Hippocampal formation (tissue), 2 donors: ENCODE results near the gene ADGRA1.
"Not testable (repeated sequence)": the region's sequence is repeated elsewhere in the genome, so short reads cannot be mapped to it uniquely, and the experiment has no call there.

Source experiments
- DNase-seq, 2 donors: peaks; one replicate each; lab custom pipeline; 2025; lab: John Stamatoyannopoulos, UW

Gene ADGRA1

DNA sequence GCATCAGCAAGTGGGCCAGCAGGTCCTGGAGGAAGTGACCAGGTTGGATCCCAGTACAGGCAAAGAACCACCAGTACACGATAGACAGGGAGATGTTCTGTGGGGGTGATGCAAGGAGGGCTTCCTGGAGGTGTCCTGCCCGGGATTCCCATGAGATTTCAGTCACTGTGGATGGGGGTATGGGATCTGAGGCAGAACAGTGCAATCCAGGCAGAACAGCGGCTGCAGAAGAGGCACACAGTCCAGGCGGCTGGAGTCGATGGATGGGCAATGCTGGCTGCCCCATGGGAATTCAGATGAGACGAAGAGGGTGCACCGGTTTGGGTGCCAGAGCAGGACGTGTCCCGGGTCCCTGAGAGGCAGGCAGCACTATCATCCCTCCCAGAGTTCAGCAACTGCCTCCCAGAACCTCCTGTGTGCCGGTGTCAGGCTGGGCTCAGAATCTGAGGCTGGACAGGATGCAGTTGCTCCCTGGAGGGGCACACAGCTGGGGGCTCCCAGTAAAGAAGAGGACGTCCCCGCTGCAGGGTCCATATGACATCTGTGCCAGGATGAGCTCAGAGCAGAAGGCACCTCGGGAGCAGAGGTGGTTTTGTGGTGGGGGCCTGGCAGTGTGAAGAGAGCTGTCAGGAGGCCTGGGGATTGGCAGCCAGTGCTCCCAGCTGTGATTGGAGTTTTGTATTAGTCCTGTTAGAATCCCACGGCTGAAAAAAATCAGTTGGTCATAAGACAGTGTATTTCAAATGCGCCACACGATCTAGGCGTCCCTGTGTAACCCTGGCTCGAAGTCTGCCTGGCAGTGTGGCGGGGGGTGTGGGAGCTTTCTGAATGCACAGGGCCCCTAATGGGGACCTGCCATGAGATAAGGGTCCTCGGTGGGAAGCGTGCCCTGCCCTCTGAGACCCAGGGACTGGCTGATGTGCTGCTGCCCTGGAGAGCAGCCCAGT, 75.5 kb downstream of the ADGRA1 start:
- DNase-seq = peak in 1 of 2 donors; percentile 28

DNA sequence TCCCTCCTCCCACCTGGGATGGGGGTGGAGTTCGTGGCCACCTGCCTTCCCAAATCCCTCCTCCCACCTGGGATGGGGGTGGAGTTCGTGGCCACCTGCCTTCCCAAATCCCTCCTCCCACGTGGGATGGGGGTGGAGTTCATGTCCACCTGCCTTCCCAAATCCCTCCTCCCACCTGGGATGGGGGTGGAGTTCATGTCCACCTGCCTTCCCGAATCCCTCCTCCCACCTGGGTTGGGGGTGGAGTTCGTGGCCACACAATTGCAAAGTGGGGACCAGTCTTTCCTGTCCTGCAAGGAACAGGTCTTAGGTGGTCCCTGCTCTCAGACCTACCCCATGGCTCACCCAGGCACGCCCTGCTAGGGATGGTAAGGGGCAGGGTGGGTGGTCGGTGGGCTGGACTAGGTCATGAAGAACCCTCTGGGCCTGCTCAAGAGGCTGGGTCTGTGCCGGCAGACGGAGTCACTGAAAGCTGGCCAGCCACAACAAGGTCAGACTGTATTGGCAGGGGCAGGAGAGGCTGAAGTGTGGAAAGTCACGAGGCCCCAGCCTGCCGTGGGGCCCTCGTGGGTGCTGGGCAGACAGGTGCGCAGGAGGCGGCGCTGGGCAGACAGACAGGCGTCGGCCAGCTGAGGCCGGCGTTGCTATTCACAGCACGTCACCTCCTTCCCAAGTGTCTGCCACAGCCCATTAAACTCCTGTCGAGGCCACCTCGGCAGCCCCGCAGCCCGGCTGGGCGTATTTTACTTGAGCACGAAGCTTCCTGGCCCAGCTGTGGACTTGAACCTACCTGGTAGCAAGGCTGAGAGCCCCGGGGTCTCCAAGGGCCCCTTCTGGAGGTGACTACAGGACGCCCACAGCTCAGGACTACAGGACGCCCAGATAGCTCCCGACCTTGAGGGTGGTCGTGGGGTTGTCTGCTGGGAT, 76.4 kb downstream of the ADGRA1 start:
- DNase-seq = no peak

DNA sequence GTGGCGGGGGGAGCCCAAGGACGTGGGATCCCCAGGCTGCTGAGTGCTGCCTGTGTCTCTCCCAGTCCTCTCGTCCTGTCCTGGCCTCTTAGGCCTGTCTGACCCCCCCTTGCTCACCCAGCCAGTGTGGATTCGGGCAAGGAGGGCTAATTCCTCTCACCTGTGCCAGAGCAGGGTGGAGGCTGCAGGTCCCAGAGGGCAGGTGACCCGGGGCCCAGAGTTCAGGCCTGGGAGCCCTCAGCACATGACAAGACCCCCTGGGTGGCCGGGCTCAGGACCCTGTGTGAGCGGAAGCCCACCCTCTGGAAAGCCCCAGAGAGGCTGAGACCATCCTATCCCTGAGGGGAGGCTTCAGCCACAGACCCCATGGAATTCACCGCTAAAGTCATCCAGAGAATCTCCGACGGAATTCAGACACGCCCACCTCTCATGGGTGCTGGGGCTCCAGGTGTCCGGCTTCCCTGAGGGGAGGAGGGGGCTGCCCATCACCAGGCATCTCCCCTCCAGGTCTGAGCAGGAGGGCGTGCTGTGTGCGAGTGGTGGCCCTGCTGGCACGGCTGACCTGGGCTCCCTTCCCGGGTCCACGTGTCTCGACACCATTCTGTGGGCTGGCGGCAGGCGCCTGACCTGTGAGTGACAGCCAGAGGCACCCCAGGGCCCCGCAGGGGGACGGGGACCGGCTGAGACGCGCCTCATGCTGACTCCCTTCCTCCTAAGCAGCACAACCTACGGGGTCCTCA, 77.3 kb downstream of the ADGRA1 start:
- DNase-seq = no peak

DNA sequence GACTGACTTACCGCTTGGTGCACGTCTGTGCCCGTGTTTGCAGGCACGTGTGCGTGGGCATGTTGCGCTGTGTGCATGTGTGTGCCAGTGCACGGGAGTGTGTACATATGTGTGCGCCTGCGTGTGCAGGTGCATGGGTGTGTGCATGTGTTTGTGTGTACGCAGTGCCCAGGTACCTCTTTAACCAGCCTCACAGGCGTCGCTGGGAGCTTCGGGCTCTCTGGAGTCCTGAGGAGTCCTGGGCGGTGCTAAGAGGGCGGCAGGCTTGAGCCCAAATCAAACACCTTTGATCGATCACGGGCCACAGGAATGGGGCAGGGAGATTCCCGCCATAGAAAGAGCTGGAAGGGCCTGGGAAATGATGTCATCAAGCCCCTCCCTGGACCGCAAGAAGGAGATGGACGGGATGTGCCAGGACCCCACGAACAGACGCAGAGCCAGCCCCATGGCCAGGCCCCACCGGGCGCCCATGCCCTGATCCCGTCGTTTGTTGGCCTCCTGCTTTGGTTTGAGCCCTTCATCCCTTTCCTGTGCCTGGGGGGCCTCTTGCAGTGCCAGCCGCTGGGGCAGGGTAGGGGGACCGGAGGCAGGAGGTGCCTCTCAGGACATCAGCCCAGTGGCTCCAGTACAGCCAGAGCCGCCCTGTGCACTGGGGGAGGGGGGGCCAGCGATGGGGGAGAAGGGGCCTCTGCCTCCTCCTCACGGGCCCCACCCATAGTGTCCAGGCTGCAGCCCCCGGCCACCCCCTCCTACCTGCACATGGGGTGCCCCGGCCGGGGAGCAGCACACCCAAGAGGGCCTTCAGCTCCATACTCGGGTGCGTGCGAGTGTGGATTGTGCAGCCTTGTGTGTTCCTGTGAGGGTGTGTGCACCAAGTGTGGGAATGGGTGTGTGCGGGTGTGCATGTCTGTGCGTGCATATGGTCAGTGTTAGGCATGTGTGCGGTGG, 78.1 kb downstream of the ADGRA1 start:
- no peak for DNase-seq

DNA sequence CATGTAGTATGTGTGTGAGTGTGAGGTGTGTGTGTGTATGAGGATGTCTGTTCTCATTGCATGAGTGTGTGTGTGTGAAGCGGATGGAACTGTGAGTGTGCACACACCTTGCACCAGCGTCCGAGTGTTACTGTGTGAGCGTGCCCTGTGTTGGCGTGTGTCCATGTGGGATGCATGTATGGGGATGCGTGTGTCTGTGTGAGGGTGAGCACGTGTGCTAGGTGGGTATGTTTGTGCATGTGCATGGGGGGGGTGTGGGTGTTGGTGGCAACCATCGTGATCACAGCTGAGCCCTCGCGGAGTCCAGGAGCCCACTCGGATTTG, 78.7 kb downstream of the ADGRA1 start:
- no peak for DNase-seq

DNA sequence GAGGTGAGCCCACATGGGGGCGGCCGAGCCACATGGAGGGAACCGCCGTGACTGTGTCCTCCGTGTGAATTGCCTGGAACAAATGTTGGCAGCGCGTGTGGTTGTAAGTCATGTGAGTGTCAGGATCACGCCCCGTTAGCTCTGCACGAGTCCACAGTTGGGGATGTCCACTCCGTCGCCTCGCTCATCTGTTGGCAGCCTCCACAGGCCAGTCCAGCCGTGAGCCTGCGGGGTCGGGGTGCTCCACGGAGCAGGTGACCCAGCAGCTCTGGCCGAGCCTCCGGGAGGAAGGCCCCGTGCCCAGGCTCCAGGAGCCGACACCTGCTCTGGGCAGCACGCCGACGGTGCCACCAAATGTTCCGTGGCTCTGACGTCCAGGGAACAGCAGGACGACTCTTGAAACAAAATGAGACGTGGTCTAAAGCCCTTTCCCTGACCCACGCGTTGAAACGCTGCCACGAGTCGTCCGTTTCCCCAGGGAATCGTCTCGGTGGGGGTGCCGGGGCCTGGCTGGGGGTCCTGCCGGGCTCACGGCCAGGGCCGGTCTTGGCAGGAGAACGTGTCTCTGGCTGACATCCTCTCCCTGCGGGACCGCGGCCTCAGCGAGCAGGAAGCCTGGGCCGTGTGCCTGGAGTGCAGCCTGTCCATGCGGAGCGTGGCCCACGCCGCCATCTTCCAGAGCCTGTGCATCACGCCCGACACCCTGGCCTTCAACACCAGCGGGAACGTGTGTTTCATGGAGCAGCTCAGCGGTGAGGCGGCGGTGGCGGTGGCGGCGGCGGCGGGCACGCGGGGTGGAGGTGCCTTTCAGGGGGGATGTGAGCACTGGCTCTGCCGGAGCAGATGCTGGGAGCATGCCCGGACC, 79.3 kb downstream of the ADGRA1 start:
- DNase-seq = no peak

DNA sequence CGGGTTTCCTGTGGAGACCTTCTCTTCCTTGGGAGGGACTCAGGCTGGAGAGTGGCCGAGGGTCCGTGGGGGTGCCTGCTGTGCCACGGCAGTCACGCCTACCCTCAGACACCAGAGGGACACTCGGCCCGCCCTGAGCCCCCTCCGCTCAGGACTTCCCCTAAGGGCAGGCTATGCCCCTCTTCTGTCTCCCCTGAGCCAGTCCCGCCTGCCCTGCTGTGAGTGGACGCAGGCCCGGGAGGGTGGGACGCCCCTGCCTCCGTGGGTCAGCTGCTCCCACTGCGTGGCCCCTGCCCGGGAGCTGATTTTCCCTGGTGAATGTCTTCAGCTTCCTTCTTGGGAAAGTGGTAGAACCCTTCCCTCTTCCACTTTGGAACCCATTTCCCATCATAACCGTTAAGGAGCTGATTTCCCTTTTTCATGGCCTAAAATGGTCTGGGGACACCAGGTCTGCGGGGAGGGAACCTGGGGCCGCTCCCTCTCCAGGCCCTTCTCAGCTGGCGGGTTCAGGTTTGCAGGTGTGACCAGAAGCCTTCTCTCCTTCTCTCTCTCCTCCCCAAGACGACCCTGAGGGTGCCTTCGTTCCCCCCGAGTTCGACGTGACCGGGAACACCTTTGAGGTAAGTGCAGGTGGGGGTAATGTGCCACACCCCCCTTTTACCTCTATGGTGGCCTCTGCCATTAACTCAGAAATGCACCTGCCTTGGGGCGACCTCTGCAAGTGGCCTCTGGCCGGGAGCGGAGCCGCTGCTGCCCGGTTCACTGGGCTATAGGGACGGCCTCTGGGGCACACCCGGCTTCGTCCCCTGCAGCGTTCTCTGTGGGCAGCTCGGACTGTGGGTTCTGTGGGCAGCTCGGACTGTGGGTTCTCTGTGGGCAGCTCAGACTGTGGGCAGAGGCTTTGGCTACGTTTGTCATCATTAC, 80.2 kb downstream of the ADGRA1 start:
- DNase-seq = no peak

DNA sequence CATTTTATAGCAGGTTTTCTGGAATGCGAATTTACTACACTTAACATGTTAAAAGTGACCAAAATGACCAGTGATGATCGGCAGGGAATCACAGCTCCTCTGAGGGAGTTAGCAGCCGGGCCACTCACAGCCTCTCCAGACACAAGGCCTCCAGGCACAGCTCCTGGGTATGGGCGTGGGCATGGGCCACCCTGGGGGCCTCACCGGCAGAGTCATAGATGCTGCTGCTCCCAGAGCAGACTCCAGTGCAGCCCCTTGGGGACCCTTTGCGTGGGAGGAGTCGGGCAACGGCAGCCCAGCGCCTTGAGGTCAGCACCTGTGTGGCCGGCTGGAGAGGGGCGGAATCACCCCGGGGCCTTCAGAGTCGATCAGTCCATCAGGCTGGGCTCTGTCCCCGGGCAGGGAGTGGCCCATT, 80.9 kb downstream of the ADGRA1 start:
- DNase-seq = no peak

DNA sequence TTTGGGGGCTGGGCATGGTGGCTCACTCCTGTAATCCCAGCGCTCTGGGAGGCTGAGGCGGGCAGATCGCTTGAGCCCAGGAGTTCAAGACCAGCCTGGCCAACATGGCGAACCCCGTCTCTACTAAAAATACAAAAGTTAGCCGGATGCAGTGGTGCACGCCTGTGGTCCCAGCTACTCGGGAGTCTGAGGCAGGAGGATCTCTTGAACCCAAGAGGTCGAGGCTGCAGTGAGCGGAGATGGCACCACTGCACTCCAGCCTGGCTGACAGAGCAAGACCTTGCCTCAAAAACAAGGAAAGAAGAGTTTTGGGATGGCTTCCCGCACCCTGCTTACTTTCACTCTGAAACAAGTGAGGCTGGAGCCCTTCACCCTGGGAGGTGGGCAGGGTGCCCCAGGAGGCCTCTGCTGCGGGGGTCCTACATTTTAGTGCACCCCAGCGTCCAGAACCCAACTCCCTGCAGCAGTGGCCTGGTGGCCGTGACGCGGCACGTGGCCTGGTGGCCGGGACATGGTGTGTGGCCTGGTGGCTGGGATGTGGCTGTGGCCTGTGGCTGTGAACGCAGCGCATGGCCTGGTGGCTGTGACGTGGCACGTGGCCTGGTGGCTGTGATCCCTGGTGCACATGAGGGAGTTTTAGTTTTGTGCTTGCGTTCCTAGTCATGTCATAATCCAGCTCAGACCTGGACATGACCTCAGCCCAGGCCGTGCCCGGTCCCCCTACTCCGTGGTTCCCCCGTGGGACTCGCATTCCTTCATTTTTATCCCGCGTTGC, 81.6 kb downstream of the ADGRA1 start:
- no peak for DNase-seq

DNA sequence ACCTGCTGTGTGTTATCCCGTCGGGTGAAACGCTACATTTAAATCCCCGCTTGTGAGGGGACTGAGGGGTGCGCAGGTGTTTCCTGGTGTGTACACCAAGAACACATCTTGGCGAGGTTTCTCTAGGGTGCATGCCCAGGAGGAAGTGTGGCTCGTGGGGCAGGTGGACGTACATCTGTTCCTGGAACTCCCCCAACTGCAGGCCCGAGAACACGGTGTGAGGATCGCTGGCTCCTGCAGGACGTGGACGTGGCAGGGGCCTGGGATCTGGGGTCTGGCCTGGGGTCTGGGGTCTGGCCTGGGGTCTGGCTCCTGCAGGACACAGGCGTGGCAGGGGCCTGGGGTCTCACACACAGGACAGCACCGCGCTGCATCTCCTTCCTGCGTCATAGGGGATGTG, 82.4 kb downstream of the ADGRA1 start:
- no peak for DNase-seq

DNA sequence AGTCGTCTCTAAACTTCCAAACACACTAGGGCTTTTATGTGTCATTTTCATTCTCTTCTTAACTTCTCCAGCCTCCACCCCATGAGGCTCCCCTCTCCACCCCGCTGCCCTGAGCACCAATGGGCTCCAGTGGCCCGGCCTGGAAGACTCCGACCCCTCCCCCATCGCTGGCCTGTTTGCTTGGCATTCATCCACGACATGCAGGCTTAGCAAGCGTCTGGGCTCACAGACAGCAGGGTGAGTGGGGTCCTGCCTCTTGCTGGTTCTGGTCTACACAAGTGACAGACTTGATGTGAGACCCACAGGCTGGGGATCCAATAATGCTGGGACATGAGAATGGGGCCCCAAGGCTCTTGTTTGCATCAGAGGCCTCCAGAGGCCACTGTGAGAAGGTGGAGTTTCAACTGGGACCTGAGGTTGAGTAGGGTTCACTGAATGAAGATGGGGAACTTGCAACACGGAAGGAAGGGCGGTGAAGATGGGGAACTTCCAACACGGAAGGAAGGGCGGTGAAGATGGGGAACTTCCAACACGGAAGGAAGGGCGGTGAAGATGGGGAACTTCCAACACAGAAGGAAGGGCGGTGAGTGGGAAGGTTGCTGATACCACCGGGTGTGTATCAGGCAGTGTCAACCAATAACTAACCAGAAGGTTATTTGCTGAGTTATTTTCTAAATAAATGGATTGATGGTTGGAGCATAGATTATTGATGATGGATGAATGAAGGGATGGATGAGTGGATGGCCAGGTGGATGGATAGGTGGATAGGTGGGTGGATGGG, 86.3 kb downstream of the ADGRA1 start:
- DNase-seq = no peak

DNA sequence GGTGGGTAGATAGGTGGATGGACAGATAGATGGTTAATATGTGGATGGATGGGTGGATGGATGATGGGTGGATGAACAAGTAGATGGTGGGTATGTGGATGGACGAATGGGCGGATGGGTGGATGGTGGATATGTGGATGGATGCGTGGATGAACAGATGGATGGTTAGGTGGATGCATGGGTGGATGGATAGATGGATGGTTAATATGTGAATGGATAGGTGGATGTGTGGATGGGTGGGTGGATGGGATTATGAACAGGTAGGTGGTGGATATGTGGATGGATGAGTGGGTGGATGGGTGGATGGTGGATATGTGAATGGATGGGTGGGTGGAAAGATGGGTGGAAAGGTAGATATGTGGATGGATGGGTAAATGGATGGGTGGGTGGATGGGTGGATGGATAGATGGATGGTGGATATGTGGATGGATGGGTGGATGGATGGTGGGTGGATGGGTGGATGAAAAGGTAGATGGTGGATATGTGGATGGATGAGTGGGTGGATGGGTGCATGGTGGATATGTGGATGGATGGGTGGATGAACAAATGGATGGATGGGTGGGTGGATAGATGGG, 87.1 kb downstream of the ADGRA1 start:
- DNase-seq = no peak

DNA sequence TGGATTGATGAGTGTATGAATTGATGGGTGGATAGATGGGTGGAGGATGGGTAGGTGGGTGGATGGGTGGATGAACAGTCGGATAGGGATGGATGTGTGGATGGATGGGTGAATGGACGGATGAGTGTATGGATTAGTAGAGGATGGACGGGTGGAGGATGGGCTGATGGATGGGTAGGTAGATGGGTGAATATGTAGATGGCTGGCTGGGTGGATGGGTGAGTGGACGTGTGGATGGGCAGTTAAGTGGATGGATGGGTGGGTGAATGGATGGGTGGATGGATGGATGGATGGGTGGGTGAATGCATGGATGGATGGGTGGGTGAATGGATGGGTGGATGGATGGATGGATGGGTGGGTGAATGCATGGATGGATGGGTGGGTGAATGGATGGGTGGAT, 87.9 kb downstream of the ADGRA1 start:
- not testable (repeated sequence) for DNase-seq

DNA sequence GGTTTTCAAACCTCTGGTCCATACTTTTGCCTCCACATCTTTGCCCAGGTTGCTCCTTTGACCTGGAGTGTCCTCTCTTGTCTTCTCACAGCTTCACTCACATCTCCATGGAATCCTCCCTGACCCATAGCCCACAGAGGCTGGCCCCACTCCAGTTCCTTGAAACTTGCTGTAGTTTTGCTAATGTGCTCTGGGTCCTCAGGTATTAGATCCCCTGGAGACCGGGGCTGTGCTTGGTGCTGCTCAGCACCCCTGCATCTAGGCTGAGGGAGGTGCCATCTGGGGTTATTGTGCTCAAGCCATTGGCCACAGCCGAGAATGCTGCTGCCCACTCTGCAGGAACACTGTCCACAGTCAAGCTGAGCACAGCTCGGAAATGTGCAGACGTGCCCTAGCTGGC, 88.8 kb downstream of the ADGRA1 start:
- DNase-seq = no peak

DNA sequence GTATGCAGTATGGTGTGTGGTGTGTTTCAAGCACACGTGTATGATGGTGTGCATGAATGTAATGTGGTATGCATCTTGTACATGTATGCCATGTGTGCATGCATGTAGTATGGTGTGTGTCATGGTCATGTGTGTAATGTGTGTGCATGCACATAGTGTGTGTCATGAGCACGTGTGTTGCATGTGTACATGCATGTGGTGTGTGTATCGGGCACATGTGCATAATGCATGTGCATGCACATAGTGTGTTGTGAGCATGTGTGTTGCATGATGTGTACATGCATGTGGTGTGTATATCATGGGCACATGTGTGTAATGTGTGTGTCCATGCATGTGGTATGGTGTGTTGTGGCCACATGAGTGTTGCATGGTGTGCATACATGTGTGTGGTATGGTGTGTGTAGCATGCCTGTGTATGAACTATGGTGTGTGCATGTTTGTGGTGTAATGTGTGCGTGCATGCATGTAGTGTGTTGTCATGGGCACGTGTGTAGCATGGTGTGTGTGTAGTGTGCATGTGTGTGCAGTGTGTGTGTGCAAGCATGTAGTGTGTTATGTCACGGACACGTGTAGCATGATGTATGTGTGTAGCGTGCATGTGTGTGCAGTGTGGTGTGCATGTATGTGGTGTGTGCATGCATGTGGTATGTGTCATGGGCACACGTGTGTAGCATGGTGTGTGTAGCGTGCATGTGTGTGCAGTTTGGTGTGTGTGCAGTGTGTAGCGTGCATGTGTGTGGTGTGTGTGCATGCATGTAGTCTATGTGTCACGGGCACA, 89.8 kb downstream of the ADGRA1 start:
- no peak for DNase-seq
